ENCODE data around the gene CHODL. TPM values are rescaled to one million over a fixed set of nuclear protein-coding genes. Genes with fewer than 3 reads are reported as not detected.

CHODL gene
- total RNA-seq, 1 experiment from 2014 or later: not detected

Other genes with a start within 250 kb of the CHODL start
- 0.19 TPM in 1 of 2 replicates, not detected in the other for gene TMPRSS15, start 159.0 kb downstream of the CHODL start, total RNA-seq (2014; rRNA removed; shearing (Covaris generic); ENCODE audit: low replicate concordance)